ES-I3 (cell line): ENCODE results near the gene AGBL5.
A peak's percentile ranks its signal among the peaks of the same experiment; 100 is the strongest.

Experiments
- H3K36me3 ChIP-seq: 2 replicates; pipeline ENCODE4 v1.6.1; 2013; ENCODE audit warnings: mild to moderate bottlenecking, low read length, control low read depth, moderate library complexity; ENCODE audit not compliant: insufficient read depth
- H3K4me1 ChIP-seq: 2 replicates; pipeline ENCODE4 v1.6.1; 2013; ENCODE audit warnings: mild to moderate bottlenecking, control low read depth, low read length; ENCODE audit not compliant: insufficient read depth
- H3K9ac ChIP-seq: 2 replicates; pipeline ENCODE4 v1.6.1; 2013; ENCODE audit warnings: low read depth, mild to moderate bottlenecking, low read length, moderate library complexity
- H3K9me3 ChIP-seq: 2 replicates; pipeline ENCODE4 v1.6.1; 2013; ENCODE audit warnings: mild to moderate bottlenecking, low read length, moderate library complexity; ENCODE audit not compliant: control insufficient read depth, insufficient read depth

AGBL5 gene

GRCh38 chr2:27057184-27057583, 5.7 kb downstream of the AGBL5 start:
- Histone ChIP-seq H3K9me3 (no peaks in the 10 kb centered on the region), H3K36me3 (peaks cover 11% of the 10 kb centered on the region), H3K4me1 (no peaks in the 10 kb centered on the region), H3K9ac (no peak overlapping the region)

- Histone ChIP-seq H3K9ac (no peak overlapping the region), H3K4me1 (no peaks in the 10 kb centered on the region), H3K9me3 (no peaks in the 10 kb centered on the region), H3K36me3 (peaks cover 11% of the 10 kb centered on the region)
Observed at GRCh38 chr2:27058210-27058609, 6.7 kb downstream of the AGBL5 start.

GRCh38 chr2:27059141-27059820, 7.8 kb downstream of the AGBL5 start:
- Histone ChIP-seq H3K36me3 (peaks cover 11% of the 10 kb centered on the region), H3K4me1 (no peaks in the 10 kb centered on the region), H3K9me3 (no peaks in the 10 kb centered on the region), H3K9ac (no peak overlapping the region)

- no peak overlapping the region for H3K9ac ChIP-seq
- no peaks in the 10 kb centered on the region for H3K4me1 ChIP-seq
- peaks cover 8% of the 10 kb centered on the region for H3K36me3 ChIP-seq
- H3K9me3 ChIP-seq = no peaks in the 10 kb centered on the region
Observed at GRCh38 chr2:27060323-27060722, 8.9 kb downstream of the AGBL5 start.

- H3K9me3 ChIP-seq = no peaks in the 10 kb centered on the region
- H3K9ac ChIP-seq = no peak overlapping the region
- H3K4me1 ChIP-seq = no peaks in the 10 kb centered on the region
- peaks cover 19% of the 10 kb centered on the region for H3K36me3 ChIP-seq
Observed at GRCh38 chr2:27065128-27065527, 13.7 kb downstream of the AGBL5 start.

GRCh38 chr2:27067385-27067784, 15.9 kb downstream of the AGBL5 start:
- Histone ChIP-seq H3K36me3 (peaks cover 15% of the 10 kb centered on the region), H3K4me1 (peaks cover 3% of the 10 kb centered on the region), H3K9ac (no peak overlapping the region), H3K9me3 (no peaks in the 10 kb centered on the region)

- Histone ChIP-seq H3K4me1 (peaks cover 7% of the 10 kb centered on the region), H3K9ac (no peak overlapping the region), H3K9me3 (no peaks in the 10 kb centered on the region), H3K36me3 (peaks cover 15% of the 10 kb centered on the region)
Observed at GRCh38 chr2:27069436-27069835, 18.0 kb downstream of the AGBL5 start.

- Histone ChIP-seq H3K9ac (peak overlapping the region; percentile 92; the same call in 1 of the 2 replicates), H3K9me3 (no peaks in the 10 kb centered on the region), H3K4me1 (peaks cover 7% of the 10 kb centered on the region), H3K36me3 (peaks cover 15% of the 10 kb centered on the region)
Observed at GRCh38 chr2:27069961-27070618, 18.6 kb downstream of the AGBL5 start.

GRCh38 chr2:27070653-27071276, 19.3 kb downstream of the AGBL5 start:
- peaks cover 7% of the 10 kb centered on the region for H3K4me1 ChIP-seq
- H3K36me3 ChIP-seq = peaks cover 15% of the 10 kb centered on the region
- H3K9ac ChIP-seq = peak overlapping the region; percentile 92

GRCh38 chr2:27071277-27071989, 20.0 kb downstream of the AGBL5 start, which contains the start of gene OST4:
Gene OST4, minus strand, starts transcription at chr2:27071654.
- Histone ChIP-seq H3K9me3 (no peaks in the 10 kb centered on the region), H3K9ac (peak within 1 kb of the TSS; percentile 92), H3K4me1 (peaks cover 9% of the 10 kb centered on the region), H3K36me3 (peaks cover 15% of the 10 kb centered on the region)

More at GRCh38 chr2:27070653-27071276, 19.3 kb downstream of the AGBL5 start:
- no peaks in the 10 kb centered on the region for H3K9me3 ChIP-seq

- Histone ChIP-seq H3K36me3 (peaks cover 15% of the 10 kb centered on the region), H3K4me1 (peaks cover 16% of the 10 kb centered on the region), H3K9ac (peak overlapping the region; percentile 92), H3K9me3 (no peaks in the 10 kb centered on the region)
Observed at GRCh38 chr2:27071990-27072830, 20.7 kb downstream of the AGBL5 start.

- H3K9ac ChIP-seq = peak overlapping the region; percentile 92
- H3K9me3 ChIP-seq = no peaks in the 10 kb centered on the region
- peaks cover 15% of the 10 kb centered on the region for H3K36me3 ChIP-seq
- H3K4me1 ChIP-seq = peaks cover 20% of the 10 kb centered on the region
Observed at GRCh38 chr2:27072920-27073319, 21.5 kb downstream of the AGBL5 start.

- Histone ChIP-seq H3K9ac (no peak overlapping the region), H3K4me1 (peaks cover 21% of the 10 kb centered on the region), H3K9me3 (no peaks in the 10 kb centered on the region), H3K36me3 (peaks cover 12% of the 10 kb centered on the region)
Observed at GRCh38 chr2:27073782-27074181, 22.3 kb downstream of the AGBL5 start.
